NCI-H82 treated with DMSO at 0.1 percent for 48 hours (cell line): Measurements from ENCODE around the gene GPSM1.
"Not testable (repeated sequence)": the region's sequence is repeated elsewhere in the genome, so short reads cannot be mapped to it uniquely, and the experiment has no call there.

Experiments
- DNase-seq: peaks from one replicate; lab custom pipeline; 2025; ENCODE audit not compliant: unreplicated experiment; lab: John Stamatoyannopoulos, UW

The GPSM1 gene

DNA sequence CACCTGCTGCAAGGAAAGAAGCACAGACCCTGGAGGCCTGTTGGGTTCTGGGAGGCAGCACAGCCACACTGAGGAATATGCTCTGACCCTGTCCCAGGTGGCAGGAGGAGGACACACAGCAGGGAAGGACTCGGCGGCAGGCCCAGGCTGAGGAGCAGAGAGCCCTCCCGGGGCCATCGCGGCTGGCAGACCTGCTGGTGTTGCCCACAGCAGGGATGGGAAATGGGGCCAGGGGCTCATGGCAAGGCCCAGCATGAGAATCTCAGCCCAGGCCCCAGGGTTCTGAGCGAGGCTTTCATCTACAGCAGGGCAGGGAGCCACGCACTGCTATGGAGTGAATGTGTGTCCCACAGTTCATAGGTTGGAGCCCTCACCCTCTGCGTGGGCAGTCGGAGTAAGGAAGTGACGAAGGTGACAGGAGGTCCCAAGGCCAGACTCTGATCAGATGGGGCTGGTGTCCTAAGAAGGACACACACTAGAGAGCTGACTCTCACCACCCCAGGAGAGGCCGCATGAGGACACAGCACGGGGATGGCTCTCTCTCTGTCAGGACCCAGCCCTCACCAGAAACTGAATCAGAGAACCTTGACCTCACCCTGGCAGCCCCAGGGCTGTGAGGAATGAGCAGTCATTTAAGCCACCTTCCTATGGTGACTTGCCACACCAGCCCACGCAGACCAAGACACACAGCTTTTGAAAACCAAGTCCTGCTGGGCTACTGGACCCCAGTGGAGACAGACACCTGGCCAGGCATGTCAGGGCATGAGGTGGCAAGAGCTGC, 10.3 kb upstream of the GPSM1 start:
- DNase-seq: no peak

DNA sequence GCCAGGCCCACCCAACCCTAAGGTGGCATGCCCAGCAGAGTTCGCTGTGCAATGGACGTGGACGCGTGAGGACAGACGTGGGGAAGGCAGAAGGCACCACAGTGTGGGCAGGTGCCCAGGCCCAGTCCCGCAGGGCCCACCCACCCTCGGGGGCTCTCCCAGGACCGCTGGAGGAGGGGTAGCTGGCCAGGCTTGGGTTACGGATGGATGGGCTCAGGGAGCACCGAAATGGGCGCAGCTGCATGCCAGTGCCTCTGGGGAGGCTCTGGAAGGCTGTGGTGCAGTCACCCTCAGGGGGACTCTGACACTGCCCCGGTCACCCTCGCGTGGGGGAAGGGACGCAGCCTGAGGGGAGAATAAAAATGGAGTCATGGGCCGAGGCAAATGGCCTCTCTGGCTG, 9.6 kb upstream of the GPSM1 start:
- DNase-seq: no peak

GRCh38 chr9:136318111-136318775, 9.1 kb upstream of the GPSM1 start:
- DNase-seq: no peak

DNA sequence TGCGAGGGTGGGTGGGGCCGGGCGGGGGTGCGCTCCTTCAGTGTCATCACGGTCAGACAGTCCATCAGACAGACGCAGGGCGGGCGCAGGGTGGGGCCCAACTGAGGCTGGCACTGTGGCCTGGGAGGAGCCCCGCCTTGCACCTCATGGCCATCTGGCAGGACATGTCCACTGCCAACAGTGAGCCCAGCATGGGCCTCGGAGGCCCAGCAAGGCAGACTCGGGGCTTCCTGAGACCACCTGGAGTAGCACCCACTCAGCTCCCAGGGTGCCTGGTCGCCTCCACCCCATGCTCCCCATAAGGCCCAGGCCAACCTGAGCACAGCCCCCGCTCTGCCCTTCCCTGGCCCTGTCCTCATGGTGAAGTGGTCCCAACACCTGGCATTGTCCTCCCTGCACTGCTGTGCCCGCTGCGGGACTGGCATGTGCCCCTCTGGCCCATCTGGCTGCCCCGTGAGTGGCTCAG, 8.5 kb upstream of the GPSM1 start:
- DNase-seq: no peak

- DNase-seq: not testable (repeated sequence)
Measured at GRCh38 chr9:136319244-136319643, 8.1 kb upstream of the GPSM1 start.

DNA sequence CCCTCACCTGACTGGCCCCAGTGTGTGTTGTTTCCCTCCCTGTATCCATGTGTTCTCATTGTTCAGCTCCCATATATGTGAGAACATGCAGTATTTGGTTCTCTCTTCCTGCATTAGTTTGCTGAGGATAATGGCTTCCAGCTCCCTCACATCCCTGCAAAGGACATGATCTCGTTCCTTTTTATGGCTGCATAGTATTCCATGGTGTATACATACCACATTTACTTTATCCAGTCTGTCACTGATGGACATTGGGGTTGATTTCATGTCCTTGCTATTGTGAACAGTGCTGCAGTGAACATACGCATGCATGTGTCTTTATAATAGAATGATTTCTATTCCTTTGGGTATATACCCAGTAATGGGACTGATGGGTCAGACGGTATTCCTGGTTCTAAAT, 7.4 kb upstream of the GPSM1 start:
- DNase-seq: not testable (repeated sequence)

DNA sequence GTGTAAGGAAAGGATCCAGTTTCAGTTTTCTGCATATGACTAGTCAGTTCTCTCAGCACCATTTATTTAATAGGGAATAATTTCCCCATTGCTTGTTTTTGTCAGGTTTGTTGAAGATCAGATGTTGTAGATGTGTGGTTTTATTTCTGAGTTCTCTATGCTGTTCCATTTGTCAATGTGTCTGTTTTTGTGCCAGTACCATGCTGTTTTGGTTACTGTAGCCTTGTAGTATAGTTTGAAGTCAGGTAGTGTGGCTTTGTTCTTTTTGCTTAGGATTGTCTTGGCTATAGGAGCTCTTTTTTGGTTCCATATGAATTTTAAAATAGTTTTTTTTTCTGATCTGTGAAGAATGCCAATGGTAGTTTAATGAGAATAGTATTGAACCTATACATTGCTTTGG, 6.4 kb upstream of the GPSM1 start:
- DNase-seq: not testable (repeated sequence)

DNA sequence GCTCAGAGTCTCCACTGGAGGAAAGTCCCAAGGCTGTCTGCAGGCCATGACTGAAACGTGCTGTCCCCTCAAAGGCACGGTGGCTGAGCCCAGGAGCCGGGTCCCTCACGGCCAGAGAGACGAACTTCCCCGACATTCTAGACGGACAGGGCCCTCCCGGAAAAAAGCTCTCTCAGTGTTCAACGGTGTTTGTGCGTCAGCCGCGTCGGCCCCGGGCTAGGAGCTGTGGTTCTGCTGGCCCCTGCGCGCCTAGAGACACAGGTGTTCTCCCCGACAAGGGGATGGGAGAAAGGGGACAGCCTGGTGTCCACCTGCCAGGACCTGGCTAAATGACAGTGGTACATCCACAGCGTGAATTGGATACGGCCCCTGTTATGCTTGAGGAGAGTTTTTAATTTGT, 5.8 kb upstream of the GPSM1 start:
- no peak for DNase-seq

- DNase-seq: no peak
Measured at GRCh38 chr9:136322756-136323330, 4.5 kb upstream of the GPSM1 start.

- DNase-seq: no peak
Measured at GRCh38 chr9:136323371-136323789, 4.0 kb upstream of the GPSM1 start.

- no peak for DNase-seq
Measured at GRCh38 chr9:136324501-136325300, 2.6 kb upstream of the GPSM1 start.

- DNase-seq: no peak
Measured at GRCh38 chr9:136325358-136325757, 2.0 kb upstream of the GPSM1 start.

GRCh38 chr9:136326061-136326760, 1.1 kb upstream of the GPSM1 start:
- DNase-seq: no peak

DNA sequence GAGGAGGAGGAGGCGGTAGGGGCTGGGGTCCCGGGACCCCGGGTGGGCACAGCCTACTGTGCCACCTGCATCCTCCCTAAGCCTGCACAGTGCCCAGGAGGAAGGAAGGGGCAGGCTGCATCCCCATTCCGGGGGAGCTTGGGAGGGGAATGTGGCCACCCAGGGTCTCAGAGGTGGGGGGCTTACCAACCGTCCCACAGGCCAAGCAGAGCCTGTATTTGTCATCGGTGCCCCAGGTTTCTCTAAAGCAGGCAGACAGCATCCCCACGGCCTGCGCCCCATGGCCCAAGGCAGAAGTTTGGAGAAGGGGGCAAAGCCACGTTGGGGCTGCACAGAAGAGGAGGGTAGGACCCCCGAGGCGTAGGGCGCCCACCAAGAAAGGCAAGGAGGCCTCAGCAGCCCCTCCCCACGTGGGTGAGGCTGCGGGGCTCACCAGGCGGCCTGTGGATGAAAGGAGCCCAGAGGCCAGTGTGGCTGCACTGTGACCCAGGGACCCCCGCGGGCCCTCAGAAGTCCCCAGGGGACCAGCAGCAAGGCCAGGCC, 507 bp upstream of the GPSM1 start:
- DNase-seq: no peak

DNA sequence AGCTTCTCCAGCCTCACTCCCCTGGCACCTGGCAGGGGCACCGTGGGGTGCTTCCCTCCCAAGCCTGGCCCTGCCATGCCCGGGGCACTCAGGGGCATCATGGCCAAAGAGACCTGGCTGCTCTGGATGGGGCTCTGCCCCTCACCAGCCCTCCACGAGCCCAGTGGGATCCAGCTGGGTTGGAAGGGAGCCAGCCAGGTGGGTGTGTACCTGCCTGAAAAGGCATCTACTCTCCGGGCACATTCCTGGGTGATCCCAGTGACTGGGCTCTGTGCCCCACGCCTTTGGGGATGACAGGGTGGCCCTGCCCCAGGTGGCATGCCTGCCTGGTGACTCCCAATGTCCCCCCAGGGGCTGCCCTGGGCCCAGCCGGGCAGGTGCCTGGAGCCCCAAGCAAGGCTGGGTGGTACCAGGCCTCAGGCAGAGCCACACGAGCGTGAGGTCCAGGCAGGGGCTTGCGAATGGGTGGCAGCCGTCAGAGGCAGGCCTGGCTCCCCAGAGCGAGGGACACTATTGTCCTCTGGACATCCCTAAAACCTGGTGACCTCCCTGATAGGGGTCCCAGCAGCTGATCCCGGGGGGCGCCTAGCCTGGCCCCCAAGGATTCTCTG, 777 bp downstream of the GPSM1 start:
- DNase-seq: no peak

DNA sequence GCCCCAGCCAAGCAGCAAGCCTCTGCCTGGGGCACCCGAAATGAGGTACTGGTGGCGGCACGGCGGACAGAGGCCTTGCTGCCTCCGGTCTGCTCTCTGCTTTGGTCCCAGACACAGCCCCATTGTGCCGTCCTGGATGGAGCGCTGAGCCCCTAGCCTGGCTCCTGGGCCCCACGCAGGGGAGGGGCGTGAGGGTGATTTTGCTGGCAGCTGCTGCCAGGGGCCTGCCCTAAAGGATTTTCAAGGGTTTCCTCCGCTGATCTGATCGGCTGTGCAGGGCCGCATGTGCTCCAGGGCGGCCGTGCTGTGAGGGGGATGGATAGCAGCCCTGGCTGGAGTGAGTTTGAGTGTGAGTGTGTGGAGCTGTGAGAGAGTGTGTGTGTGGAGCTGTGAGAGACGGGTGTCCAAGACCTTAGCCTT, 1.3 kb downstream of the GPSM1 start:
- DNase-seq: peak; percentile 30

- DNase-seq: no peak
Measured at GRCh38 chr9:136329211-136329627, 1.9 kb downstream of the GPSM1 start.

DNA sequence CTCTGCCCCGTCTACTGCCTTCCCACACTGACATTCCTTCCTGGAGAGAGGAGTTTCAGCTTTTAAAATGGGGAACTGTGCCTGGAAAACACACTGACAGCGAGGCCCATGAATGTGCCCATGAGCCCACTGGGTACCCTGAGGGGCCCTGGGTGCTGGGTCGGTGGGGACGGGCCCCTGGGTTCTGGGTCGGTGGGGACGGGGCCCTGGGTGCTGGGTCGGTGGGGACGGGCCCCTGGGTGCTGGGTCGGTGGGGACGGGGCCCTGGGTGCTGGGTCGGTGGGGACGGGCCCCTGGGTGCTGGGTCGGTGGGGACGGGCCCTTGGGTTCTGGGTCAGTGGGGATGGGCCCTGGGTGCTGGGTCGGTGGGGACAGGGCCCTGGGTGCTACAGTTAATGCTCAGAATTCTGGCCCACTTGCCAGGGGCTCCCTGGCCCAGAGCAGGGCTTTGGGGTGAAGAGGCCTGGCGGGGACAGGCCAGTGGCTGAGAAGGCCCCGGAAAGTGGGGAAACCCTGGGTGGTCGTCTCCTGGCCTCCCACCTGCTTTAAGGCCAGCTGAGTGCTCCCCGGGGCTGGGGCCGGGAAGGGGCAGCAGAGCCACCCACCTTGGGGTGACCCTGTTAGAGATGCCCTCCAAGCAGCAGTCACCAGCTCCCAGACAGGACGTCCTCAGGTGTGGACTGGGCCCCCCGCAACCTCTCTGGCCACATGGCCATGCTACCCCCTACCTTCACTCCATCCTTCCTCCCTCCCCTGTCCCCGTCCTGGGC, 2.5 kb downstream of the GPSM1 start:
- no peak for DNase-seq

DNA sequence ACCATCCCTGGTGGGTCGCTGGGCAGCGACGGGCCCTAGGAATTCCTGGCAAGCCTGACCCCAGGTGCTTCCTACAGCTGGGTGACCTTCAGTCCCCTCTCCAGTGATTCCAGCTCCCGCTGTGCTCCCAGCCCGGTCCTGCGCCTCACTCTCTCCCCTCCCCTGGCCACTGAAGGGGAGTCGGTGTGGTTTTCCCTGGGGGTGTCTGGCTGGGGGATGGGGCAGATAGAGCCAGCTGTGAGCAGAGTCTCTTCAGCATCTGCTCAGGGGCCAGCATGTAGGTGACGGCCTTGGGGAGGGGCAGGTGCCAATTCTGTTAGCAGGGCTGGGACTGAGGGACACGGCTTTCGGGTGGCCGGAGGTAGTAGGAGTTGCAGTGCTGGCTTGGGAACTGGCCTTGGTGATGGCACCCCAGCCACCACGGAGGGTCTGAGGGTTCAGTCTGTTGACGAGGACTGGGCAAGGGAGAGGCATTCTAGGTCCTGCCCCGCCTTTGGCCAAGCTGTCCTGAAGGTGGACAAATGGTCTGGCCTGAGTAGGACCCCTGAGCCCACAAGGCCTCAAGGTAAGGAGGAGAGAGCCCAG, 3.2 kb downstream of the GPSM1 start:
- no peak for DNase-seq
